ENCODE measurements around the gene METTL9. TPM values are rescaled to one million over a fixed set of nuclear protein-coding genes. Genes with fewer than 3 reads are reported as not detected.

The METTL9 gene
- total RNA-seq, 1 experiment from 2014 or later, result 41.4 TPM

DNA sequence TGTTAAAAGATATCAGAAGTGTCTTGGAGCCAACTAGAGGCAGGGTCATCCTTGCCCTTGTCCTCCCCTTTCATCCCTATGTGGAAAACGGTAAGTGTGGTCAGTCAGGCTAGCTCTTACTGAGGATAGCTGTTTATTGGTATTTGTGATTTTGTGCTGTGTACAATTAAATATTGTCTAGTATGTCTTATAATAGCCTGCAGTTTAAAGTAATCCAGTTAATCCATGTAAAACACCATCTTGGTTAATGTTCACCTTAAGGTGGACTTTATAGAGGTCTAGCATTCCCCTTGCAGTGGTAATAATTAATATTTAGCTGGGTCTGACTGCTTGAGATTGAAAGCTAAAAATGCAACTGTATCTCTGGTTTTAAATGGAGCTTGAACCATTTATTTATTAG is 25.6 kb downstream of the METTL9 start:
- TF ChIP-seq SRF (IDR thresholded peaks at IDR 0.05; ENCODE audit: low read depth) (no peak), ZFX (IDR thresholded peaks at IDR 0.05) (no peak), CBX3 (IDR thresholded peaks at IDR 0.05; ENCODE audit: low read depth) (no peak)
- TF ChIP-seq, protein P1, sequence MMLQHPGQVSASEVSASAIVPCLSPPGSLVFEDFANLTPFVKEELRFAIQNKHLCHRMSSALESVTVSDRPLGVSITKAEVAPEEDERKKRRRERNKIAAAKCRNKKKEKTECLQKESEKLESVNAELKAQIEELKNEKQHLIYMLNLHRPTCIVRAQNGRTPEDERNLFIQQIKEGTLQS (IDR thresholded peaks at IDR 0.05), result no peak
- TF ChIP-seq, protein P2, sequence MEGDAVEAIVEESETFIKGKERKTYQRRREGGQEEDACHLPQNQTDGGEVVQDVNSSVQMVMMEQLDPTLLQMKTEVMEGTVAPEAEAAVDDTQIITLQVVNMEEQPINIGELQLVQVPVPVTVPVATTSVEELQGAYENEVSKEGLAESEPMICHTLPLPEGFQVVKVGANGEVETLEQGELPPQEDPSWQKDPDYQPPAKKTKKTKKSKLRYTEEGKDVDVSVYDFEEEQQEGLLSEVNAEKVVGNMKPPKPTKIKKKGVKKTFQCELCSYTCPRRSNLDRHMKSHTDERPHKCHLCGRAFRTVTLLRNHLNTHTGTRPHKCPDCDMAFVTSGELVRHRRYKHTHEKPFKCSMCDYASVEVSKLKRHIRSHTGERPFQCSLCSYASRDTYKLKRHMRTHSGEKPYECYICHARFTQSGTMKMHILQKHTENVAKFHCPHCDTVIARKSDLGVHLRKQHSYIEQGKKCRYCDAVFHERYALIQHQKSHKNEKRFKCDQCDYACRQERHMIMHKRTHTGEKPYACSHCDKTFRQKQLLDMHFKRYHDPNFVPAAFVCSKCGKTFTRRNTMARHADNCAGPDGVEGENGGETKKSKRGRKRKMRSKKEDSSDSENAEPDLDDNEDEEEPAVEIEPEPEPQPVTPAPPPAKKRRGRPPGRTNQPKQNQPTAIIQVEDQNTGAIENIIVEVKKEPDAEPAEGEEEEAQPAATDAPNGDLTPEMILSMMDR (IDR thresholded peaks at IDR 0.05 in 2 of 3, conservative IDR thresholded peaks at IDR 0.05 in 1 of 3; ENCODE audit: borderline replicate concordance in 1 of 3, insufficient read depth in 1 of 3, low read depth in 2 of 3, low read length in 2 of 3), result no peak
- RAD21 ChIA-PET (ENCODE audit: low non-redundant PET in 1 of 2, low total read pairs in 2 of 2, uncharacterized antibody in 2 of 2, unreplicated experiment in 2 of 2), result no interaction called here
- no peak for DNase-seq (ENCODE audit: low read depth, low spot score)
- no peaks in the 10 kb centered on the region for H4K20me1 ChIP-seq (ENCODE audit: insufficient read depth)
- intact Hi-C loops (cut with micrococcal nuclease), result no loop called here
- H3K27ac ChIP-seq (ENCODE audit: low read depth, low read length), result no peak overlapping the region
- POLR2A ChIA-PET, result no interaction called here
- H3K9me3 ChIP-seq (ENCODE audit: control insufficient read depth in 1 of 2, insufficient read depth in 1 of 2, low read depth in 1 of 2, low read length in 2 of 2), result no peaks in the 10 kb centered on the region
- H3K9ac ChIP-seq (ENCODE audit: low read length), result no peak overlapping the region
- H3K79me2 ChIP-seq (ENCODE audit: insufficient read depth, low read length), result no peaks in the 10 kb centered on the region
- BruUV-seq (replicated peaks), result no TSS peak
- no peak overlapping the region for H2AFZ ChIP-seq (ENCODE audit: low read depth, low read length, poor library complexity, severe bottlenecking)
- peaks cover 9 to 11% of the 10 kb centered on the region in 2 experiments; a peak in 3 of 4 replicates for H3K4me1 ChIP-seq (ENCODE audit: control insufficient read depth in 1 of 2, insufficient read depth in 2 of 2, low read length in 2 of 2)
- no peaks in the 10 kb centered on the region for H3K9me2 ChIP-seq (ENCODE audit: insufficient read depth)
- no peak overlapping the region for H3K4me3 ChIP-seq (replicated peaks in 1 of 2; ENCODE audit: low read depth in 1 of 2, low read length in 2 of 2)
- ATAC-seq, result no peak
- H3K36me3 ChIP-seq (ENCODE audit: control insufficient read depth in 1 of 2, insufficient read depth in 2 of 2, low read length in 2 of 2), result 0 out of 4 replicates have a peak, but pooled peaks cover 0 to 3% of the 10 kb centered on the region in 2 experiments
- no peak overlapping the region for H3K4me2 ChIP-seq (ENCODE audit: low read length)
- no peaks in the 10 kb centered on the region for H3K27me3 ChIP-seq (ENCODE audit: insufficient read depth, low read length)
- CTCF ChIA-PET, result no interaction called here

DNA sequence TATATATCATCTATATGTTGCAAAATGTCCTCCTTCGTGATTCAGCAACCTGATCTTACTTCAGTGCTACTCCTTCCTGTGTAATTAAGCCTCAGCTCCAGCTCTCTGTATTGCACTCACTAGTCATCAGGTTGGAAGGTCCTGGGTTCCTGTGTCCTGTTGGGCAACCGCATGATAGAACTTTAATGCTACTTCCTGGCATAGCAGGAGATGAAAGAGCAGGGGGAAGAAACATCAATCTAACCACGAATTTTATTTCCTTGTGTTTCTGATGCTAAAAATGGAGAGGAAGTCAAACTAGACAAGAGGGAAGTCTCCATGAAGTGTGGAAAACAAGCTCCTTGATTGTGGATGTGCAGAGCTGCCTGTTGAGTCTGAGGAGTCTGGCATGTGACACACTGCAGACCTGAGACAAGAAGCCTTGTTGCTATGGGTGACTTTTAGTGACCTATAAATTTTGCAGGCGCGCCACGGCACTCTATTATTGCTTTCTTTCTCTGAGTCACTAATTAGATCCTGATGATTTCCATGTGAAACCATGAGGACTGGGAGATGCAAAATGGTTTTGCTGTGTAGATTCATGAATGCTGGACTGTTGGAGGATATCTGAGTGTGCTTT is 27.4 kb downstream of the METTL9 start:
- Histone ChIP-seq H3K4me2 (ENCODE audit: low read length) (peak overlapping the region; percentile 4; the same call in 1 of the 2 replicates), H3K27ac (ENCODE audit: low read depth, low read length) (peak overlapping the region; percentile 48), H3K9me2 (ENCODE audit: insufficient read depth) (no peaks in the 10 kb centered on the region), H3K4me3 (replicated peaks in 1 of 2; ENCODE audit: low read depth in 1 of 2, low read length in 2 of 2) (no peak overlapping the region), H3K9ac (ENCODE audit: low read length) (no peak overlapping the region), H2AFZ (ENCODE audit: low read depth, low read length, poor library complexity, severe bottlenecking) (no peak overlapping the region), H3K4me1 (ENCODE audit: control insufficient read depth in 1 of 2, insufficient read depth in 2 of 2, low read length in 2 of 2) (peaks cover 9 to 11% of the 10 kb centered on the region in 2 experiments; a peak in 3 of 4 replicates), H4K20me1 (ENCODE audit: insufficient read depth) (no peaks in the 10 kb centered on the region), H3K9me3 (ENCODE audit: control insufficient read depth in 1 of 2, insufficient read depth in 1 of 2, low read depth in 1 of 2, low read length in 2 of 2) (no peaks in the 10 kb centered on the region), H3K27me3 (ENCODE audit: insufficient read depth, low read length) (no peaks in the 10 kb centered on the region), H3K36me3 (ENCODE audit: control insufficient read depth in 1 of 2, insufficient read depth in 2 of 2, low read length in 2 of 2) (0 out of 4 replicates have a peak, but pooled peaks cover 0 to 3% of the 10 kb centered on the region in 2 experiments), H3K79me2 (ENCODE audit: insufficient read depth, low read length) (no peaks in the 10 kb centered on the region)
- intact Hi-C loops (cut with micrococcal nuclease), result no loop called here
- RAD21 ChIA-PET (ENCODE audit: low non-redundant PET in 1 of 2, low total read pairs in 2 of 2, uncharacterized antibody in 2 of 2, unreplicated experiment in 2 of 2), result no interaction called here
- TF ChIP-seq JUND (IDR thresholded peaks at IDR 0.05) (no peak; the same call in 1 of the 2 replicates), CEBPB (IDR thresholded peaks at IDR 0.05; ENCODE audit: low read depth) (peak; percentile 41; the same call in 1 of the 2 replicates)
- TF ChIP-seq, protein P3, sequence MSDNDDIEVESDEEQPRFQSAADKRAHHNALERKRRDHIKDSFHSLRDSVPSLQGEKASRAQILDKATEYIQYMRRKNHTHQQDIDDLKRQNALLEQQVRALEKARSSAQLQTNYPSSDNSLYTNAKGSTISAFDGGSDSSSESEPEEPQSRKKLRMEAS (IDR thresholded peaks at IDR 0.05), result no peak
- TF ChIP-seq, protein P4, sequence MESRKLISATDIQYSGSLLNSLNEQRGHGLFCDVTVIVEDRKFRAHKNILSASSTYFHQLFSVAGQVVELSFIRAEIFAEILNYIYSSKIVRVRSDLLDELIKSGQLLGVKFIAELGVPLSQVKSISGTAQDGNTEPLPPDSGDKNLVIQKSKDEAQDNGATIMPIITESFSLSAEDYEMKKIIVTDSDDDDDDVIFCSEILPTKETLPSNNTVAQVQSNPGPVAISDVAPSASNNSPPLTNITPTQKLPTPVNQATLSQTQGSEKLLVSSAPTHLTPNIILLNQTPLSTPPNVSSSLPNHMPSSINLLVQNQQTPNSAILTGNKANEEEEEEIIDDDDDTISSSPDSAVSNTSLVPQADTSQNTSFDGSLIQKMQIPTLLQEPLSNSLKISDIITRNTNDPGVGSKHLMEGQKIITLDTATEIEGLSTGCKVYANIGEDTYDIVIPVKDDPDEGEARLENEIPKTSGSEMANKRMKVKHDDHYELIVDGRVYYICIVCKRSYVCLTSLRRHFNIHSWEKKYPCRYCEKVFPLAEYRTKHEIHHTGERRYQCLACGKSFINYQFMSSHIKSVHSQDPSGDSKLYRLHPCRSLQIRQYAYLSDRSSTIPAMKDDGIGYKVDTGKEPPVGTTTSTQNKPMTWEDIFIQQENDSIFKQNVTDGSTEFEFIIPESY (IDR thresholded peaks at IDR 0.05; ENCODE audit: extremely low read depth, insufficient replicate concordance, low read length), result no peak
- TF ChIP-seq, protein P5, sequence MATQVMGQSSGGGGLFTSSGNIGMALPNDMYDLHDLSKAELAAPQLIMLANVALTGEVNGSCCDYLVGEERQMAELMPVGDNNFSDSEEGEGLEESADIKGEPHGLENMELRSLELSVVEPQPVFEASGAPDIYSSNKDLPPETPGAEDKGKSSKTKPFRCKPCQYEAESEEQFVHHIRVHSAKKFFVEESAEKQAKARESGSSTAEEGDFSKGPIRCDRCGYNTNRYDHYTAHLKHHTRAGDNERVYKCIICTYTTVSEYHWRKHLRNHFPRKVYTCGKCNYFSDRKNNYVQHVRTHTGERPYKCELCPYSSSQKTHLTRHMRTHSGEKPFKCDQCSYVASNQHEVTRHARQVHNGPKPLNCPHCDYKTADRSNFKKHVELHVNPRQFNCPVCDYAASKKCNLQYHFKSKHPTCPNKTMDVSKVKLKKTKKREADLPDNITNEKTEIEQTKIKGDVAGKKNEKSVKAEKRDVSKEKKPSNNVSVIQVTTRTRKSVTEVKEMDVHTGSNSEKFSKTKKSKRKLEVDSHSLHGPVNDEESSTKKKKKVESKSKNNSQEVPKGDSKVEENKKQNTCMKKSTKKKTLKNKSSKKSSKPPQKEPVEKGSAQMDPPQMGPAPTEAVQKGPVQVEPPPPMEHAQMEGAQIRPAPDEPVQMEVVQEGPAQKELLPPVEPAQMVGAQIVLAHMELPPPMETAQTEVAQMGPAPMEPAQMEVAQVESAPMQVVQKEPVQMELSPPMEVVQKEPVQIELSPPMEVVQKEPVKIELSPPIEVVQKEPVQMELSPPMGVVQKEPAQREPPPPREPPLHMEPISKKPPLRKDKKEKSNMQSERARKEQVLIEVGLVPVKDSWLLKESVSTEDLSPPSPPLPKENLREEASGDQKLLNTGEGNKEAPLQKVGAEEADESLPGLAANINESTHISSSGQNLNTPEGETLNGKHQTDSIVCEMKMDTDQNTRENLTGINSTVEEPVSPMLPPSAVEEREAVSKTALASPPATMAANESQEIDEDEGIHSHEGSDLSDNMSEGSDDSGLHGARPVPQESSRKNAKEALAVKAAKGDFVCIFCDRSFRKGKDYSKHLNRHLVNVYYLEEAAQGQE (IDR thresholded peaks at IDR 0.05; ENCODE audit: low read depth), result no peak
- no TSS peak for BruUV-seq (replicated peaks)
- ATAC-seq (peak; percentile 63), DNase-seq (ENCODE audit: low read depth, low spot score) (peak; percentile 4)
- POLR2A ChIA-PET, result no interaction called here
- CTCF ChIA-PET, result no interaction called here
